Colon (tissue), 2 donors: ENCODE data around the gene CCDC120.

ENCODE experiments used
- FAIRE-seq: peaks from 2 replicates; lab custom pipeline; 2012; peaks lifted over from hg19 to GRCh38; lab: Jason Lieb, UNC
- donor health status: control.
- donor health status: control.

CCDC120 gene

DNA sequence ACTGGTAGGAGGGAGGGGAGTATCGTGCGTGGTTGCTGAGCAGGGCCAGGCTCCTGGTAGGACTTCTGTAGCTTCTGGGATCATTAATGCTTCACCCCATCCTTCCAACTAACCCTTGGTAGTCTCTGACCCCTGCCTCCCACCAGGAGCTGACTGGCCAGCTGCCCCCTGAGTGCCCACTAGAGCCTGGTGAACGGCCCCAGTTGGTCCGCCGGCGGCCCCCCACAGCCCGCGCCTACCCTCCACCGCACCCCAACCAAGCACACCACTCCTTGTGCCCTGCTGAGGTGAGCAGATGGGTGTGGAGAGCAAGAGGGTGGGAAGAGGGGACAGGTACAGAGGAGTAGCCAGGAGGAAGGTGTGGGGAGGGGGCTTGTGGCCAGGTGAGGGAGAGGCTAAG, 4.9 kb downstream of the CCDC120 start:
- FAIRE-seq: no peak

DNA sequence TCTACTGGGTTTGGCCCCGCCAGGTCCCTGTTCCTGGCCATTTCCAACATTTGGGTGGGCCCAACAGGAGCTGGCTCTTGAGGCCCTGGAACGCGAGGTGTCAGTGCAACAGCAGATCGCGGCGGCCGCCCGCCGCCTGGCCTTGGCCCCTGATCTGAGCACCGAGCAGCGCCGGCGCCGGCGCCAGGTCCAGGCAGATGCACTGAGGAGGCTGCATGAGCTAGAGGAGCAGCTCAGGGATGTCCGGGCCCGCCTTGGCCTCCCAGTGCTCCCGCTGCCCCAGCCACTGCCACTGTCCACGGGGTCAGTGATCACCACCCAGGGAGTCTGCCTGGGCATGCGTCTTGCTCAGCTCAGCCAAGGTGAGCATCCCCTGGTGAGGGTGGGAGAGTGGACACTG, 5.5 kb downstream of the CCDC120 start:
- FAIRE-seq: no peak

DNA sequence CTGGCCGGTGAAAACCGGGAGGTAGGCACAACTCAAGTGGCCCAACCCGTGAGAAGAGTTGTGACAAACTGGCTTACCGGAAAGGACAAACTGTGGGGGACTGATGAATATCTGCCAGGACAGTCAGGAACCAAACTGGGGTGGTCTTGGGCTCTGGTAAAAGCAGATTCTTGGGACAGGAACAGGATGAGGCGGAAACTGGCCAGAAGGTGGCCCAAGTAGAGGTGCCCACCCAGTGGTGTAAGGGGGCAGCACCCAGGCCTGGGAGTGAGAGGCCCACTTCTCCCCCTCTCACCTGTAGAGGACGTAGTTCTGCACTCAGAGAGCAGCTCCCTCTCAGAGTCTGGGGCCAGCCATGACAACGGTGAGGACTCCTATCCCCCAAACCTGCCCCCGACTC, 5.9 kb downstream of the CCDC120 start:
- no peak for FAIRE-seq

DNA sequence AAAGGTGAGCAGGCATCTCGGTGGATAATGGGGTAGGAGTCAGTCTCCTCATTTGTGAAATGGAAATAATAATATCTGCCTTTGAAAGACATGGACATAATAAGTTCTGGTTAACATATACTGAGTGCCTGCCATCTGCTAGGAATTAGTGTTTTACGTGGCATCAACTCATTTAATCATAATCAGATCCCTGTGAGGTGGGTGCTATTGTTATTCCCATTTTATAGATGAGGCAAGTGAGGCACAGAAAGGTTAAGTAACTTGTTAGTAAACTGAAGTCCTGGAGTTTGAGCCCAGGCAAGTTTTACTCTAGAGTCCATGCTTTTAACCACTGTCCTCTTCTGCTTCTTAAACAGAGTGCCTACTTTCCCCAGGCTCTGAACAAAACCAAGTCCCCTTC, 7.5 kb downstream of the CCDC120 start:
- FAIRE-seq: no peak

DNA sequence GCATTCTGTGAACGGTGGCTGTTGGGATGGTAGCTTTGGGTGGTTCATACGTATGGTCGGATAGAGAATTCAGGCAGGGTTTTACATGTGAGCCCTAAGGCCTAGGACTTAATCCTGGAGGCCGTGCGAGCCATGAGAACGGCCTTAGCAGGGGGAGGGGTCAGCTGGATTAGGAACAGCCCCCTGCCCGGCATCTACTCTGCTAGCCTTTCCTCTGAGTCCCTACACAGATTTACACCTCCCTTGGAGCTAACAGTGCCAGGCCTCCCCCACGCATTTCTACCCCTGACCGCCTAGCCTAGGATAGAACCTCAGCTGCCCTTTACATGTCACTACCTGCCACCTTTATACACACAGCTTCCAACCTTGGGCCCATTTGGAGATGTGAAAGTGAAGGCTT, 7.9 kb downstream of the CCDC120 start:
- FAIRE-seq: no peak

DNA sequence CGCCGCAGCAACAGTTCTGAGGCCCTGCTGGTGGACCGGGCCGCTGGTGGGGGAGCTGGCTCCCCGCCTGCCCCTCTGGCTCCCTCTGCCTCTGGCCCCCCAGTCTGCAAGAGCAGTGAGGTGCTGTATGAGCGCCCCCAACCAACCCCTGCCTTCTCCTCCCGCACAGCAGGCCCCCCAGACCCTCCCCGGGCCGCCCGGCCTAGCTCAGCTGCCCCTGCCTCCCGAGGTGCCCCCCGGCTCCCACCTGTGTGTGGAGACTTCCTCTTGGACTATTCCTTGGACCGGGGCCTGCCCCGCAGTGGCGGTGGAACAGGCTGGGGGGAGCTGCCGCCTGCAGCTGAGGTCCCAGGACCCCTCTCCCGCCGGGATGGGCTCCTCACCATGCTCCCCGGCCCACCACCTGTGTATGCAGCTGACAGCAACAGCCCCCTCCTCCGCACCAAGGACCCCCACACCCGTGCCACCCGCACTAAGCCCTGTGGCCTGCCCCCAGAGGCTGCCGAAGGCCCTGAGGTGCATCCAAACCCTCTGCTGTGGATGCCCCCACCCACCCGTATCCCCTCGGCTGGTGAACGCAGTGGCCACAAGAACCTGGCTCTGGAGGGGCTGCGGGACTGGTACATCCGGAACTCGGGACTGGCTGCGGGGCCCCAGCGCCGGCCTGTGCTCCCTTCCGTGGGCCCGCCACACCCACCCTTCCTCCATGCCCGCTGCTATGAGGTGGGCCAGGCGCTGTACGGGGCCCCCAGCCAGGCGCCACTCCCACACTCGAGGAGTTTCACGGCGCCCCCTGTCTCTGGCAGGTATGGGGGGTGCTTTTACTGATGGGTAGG, 8.7 kb downstream of the CCDC120 start:
- no peak for FAIRE-seq

DNA sequence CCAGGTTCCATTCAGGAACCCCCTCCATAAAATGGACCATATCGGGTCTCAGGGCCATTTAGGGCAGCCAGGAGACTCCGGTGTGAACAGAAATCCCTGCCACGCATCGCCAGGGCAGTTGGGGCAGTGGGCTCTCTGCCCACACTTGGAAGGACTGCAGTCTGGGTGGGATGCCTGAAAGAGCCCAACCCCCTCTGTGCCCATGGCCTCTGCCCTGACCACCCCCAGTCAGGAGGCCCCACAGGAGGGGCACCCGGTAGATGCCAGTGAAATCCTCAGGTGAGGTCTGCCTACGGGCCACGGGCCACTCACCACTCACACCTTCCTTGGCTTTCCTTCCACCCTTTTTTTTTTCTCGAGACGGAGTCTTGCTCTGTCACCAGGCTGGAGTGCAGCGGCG, 10.2 kb downstream of the CCDC120 start:
- FAIRE-seq: no peak

DNA sequence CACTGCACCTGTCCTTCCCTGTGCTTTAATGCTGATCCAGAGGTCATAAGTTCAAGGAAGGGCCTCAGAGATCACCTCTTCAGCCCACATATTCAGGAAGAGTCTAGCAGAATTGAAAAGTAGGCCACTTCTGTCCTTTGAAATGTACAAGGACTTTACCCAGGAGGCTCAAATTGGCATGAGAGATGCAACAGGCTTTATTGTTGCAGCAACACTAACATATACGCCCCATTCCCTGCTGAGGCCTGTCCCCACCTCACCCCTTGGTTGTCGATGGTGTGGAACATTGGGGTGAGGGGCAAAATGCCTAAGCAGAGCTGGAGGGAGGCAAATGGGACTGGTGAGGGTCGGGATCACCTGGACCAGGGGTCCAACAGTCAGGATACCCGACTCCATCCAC, 12.2 kb downstream of the CCDC120 start:
- no peak for FAIRE-seq

DNA sequence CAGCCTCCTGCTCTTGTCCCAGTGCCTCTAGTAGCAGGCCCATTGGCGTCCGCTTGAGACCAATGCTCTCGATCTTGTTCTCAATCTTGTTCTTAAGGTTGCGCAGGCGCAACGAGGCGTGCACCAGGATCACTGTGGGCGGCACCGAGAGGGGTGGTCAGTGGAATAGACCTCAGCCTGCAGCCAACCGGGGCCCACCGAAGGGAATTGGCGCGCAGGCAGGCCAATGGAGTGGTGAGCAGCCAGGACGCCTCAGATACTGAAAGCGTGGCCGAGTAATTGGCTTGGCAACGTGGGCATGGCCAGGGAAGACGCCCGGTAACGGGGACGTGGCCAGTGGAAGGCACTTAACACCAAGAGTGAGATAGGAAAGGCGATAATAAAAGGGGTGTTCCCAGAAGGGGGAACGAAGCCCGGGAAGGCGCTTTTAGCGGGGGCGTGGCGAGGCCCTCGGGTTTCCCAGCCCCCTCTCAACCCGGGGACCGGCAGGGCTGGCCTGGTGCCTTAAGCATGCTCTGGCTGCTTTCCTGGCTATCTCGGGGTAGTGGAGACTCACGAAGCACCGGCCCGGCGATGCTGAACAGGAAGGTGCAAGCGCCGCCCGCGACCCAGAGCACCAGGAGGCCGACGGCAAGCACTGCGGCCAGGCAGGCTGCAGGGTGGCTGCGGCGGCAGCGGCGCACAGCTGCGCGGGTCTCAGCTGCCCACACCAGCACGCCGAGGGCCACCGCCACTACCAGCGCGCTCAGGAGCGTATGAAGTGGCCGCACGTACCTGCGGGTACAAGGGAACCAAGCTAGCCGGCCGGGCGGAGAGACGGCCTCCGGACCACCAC, 13.3 kb downstream of the CCDC120 start:
- no peak for FAIRE-seq

DNA sequence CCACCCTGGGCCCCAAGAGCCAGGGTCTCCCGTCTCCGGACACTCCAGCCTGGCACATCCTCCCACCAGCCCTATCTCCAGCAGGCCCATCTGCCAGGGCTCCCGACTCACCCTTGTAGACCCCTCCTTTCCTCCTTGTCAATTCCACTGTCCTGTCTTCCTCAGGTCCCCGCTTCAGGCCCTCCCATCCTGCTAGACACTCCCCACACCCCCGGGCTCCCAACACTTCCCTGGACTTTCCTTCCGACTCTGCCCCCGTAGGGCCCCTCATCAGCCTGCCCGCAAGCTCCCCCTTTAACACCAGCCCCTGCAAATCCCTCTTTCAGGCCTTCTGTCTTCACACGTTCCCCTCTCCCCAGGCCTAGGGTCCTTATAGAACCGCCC, 13.9 kb downstream of the CCDC120 start:
- no peak for FAIRE-seq

DNA sequence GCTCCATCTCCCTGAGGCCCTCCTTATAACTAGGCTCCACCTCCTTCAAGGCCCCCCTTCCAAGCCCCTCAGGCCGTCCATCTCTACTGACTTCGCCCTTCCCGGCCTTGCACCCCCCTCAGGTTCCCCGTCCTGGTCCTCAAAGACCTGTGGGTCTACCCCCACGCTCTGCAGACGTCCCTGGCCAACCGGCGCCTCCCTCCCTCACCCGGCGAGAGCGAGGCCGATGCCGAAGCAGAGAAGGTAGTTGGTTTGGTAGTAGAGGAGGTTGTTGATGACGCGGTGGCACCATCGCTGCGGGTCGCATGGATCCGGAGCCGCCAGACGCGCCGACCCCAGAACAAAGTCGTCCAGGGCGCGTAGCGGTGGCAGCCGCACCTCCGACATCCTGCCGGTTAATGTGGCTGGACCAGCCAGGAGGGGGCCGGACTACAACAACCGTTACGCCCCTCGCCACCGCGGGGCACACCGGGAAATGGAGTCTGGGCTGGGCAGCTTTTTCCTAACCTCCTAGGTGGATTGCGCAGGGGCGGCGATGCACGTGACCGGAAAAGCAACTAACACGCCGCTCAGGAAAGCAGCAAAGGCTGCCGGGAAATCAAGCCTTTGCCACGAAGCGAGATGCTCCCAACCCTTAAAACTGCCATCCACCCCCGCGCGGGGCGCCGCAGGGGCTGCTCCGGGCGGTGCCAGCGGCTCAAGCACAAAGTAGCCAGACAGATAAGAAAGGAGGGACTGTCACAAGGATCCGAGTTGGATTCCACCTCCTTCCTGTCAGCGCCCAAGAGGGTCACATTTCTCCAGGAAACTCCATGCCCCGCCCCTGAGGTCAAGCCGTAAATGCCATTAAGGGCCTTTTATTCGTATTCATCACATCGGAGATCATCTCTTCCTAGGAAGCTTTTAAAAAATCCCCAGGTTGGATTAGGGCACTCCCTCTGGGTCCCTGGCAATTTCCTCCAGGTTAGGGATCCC, 15.1 kb downstream of the CCDC120 start, which contains the start of gene PRAF2:
PRAF2 (minus strand) TSS at position 402 of the 975 bp plus-strand sequence; CDS start at position 387, 15 bp downstream.
- FAIRE-seq: peak; percentile 72

DNA sequence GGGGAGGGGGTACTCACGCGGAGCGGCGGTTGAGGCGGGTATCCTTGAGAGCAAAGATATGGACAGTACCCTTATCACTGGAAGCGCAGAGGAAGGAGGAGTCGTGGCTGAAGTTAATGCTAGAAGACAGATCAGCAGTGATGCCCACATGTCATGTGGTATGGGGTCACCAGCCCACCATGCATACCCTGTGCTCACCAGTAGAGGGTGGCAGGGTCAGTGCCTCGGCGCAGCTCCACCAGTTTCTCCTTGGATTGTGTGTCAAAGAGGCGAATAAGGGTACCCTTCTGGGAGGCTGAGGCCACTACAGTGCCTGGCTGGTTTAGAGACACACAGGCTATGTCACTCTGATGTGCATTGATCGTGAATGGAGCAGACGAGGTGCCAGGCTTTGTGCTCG, 16.5 kb downstream of the CCDC120 start:
- FAIRE-seq: no peak

DNA sequence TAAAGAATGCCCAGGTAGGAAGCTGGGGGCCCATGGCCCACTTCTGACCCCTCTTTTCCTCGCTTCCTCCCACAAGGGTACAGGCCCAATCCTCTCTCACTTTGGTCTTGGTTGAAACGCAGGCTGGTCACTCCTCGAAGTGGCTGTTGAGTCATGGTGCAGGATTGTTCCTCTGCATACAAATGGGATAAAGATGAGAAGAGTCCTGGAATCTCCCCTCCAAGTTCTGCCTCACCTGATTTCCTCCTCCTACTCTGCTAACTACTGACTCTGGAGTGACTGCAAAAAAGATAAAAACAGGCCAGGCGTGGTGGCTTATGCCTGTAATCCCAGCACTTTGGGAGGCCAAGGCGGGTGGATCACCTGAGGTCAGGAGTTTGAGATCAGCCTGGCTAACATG, 19.1 kb downstream of the CCDC120 start:
- no peak for FAIRE-seq

DNA sequence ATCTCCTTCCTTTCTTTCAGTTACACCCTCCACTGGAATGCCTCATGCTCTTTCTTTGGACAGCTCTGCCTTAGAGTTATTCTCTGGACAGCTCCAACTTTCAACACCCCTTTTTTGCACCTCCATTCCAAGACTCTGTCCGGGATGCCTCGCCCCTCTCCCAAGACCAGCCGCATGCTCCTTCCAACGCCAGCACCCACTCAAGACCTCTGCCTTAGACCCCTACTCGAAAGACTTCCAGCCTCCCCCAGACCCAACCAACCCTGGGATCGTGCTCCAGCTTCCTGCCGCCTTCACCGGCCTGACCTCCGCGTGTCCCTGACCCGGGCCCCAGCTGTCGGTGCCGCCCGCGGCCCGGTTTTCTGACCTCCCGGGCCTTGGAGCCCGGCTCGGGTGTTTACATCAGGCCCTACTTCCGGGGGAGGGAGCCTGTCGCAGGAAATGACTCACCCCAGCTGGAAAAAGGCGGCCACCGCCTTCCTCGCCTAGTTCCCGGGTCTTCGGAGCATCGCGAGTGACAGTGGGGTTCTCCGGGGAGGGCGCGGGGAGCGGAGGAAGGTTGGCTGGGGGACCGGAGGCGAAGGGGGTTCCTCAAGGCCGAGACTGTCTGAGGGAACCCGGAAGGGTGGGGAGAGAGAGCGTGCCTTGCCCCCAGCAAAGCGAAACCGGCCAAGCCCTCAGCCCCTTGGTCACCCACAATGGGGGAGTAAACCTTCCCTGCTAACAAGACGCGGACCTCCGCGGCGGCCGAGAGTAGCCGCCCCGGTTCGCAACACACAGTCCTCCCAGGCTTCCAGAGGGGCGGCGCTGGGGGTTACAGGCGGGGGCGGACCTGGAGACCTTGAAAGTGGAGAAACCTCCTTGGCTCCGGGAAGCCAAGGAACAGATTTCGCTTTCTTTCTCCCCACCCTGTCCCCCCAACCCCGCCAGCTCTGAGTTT, 21.0 kb downstream of the CCDC120 start, which contains the start of gene WDR45:
WDR45 (minus strand) TSS at position 399 of the 940 bp plus-strand sequence. CDS start 1,792 bp downstream, outside the sequence.
- no peak for FAIRE-seq

DNA sequence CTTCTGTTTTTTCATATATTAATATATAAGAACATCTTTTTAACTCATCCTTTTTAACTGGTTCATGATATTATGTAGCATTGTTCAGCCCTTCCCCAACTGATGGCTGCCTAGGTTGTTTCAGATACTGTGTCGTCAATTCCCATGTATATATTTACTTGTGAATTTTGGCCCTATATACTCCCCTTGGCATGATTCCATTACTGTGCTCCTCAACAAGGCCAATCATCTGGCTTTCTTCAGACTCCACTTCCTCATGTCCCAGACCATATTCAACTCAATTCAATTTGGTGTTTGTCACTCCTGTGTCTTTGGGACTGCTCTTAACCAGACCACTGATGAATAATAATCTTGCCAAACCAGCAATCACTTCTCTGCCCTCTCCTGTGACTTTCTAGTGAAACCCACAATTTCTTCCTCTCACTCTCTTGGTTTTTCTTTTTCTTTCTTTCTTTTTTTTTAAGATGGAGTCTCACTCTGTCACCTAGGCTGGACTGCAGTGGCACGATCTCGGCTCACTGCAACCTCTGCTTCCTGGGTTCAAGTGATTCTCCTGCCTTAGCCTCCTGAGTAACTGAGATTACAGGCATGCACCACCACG, 23.6 kb downstream of the CCDC120 start:
- no peak for FAIRE-seq

DNA sequence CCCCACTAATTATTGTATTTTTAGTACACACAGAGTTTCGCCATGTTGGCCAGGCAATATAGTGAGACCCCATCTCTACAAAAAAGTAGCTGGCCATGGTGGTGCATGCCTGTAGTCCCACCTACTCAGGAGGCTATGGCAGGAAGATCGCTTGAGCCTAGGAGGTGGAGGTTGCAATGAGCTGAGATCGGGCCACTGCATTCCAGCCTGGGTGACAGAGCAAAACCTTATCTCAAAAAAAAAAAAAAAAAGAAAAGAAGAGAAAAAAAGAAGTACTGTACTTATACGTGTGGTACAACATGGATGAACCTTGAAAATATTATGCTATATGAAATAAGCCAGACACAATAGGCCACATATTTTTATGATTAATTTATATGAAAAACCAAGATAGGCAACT, 30.8 kb downstream of the CCDC120 start:
- no peak for FAIRE-seq

DNA sequence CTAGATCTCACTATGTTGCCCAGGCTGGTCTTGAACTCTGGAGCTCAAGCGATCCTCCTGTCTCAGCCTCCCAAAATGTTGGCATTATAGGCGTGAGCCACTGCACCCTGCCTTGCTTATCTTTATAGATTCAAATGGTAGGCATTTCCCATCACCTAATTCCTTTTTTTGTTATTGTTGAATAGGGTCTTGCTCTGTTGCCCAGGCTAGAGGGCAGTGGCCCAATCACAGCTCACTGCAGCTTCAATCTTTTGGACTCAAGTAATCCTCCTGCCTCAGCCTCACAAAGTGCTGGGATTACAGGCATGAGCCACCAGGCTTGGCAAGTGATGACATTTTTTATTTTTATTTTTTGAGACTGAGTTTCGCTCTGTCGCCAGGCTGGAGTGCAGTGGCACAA, 37.6 kb downstream of the CCDC120 start:
- FAIRE-seq: no peak

DNA sequence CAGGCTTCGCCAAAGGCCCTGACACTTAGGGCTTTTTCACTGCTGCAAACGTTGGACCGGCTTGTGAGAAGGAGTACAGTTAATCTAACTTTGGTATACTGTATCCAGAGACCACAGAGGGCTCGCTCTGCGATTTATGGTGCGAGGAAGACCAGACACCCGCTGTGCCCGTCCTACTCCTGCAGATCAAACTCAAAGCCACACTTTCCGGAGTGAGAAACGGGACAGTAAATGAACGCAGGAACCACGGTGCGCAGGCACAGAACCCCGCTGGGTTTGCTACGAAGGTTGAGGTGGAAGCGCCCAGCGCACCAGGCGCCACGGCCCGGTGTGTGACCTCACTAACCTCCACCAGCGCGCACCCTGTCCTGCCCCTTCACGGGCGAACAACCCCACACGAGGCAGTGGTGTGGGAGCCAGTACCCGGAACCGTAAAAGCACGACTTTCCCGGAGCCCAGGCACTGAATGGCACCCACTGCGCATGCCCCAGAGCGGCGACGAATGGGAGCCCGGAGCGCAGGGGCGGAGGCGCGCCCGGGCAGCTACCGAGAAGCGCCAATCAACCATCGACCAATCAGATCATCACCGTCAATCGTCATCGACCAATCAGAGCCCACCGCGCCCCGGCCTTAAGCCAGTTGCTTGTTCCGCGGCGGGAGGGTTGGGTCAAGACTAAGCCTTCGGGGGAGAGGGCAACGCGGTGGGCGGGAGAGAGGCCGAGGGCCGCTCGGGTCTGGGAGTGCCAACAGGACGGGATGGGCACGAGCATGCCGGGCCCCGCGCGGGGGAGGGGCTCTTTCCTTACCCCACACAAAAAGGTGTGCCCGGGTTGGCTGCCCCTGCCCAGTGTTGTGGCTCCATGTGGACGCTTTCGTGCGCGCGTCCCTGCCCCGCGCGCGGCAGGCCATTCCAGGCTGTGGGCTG, 42.2 kb downstream of the CCDC120 start:
- no peak for FAIRE-seq

DNA sequence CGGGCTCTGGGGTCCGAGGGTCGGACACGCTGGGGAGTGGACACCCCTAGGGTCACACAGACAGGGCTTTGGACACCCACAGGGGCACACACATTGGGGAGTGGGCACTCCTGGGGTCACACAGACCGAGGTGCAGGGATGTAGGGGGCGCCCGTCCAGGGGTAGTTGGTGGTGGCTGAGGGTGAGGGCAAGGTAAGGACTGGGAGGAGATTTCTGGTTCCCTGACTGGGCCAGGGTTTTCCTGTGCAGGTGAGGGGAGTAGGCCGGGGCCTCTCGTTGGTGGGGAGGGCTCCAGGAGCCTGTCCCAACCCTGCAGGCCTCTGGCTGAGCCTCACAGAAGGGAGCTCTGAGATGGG, 42.8 kb downstream of the CCDC120 start:
- FAIRE-seq: no peak
